GM13977 (cell line): ENCODE data around the gene LRRC30.

ENCODE experiments used
- DNase-seq: peaks from one replicate; pipeline ENCODE4 v3.0.0; 2012; ENCODE audit warnings: low spot score
- in situ Hi-C: fragments of 300-500 bp; cut with MboI; formaldehyde crosslinking; loops from one replicate; pipeline ENCODE4 v1.12.0; 2022; ENCODE audit warnings: low sequenced_read_pairs, low pct_unique_long_range_greater_than_20kb, mixed read lengths, inconsistent platforms; ENCODE audit not compliant: unreplicated experiment
- TF ChIP-seq, protein P1 (sequence below): IDR thresholded peaks from 2 replicates; pipeline ENCODE4 v1.5.1; 2012; ENCODE audit warnings: mild to moderate bottlenecking, control low read depth; ENCODE audit not compliant: insufficient read depth; ENCODE audit errors: extremely low read depth, missing control alignments

The LRRC30 gene

DNA sequence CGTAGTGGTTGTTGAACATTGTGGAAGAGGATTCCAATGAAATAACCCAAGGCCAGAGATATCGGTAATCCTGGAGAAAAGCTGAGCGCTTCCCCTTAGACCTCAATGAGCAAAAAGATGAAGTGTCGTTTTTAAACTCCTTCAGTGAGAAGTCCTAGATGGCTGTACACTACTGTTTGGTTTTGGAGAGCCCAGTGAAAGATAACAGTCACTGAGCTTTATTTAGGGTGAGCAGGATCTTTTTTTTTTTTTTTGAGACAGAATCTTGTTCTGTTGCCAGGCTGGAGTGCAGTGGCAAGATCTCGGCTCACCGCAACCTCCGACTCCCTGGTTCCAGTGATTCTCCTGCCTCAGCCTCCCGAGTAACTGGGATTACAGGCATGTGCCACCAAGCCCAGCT, 24.2 kb downstream of the LRRC30 start:
- no peak for DNase-seq
- in situ Hi-C loops, result no loop called here
- TF ChIP-seq, protein P1, sequence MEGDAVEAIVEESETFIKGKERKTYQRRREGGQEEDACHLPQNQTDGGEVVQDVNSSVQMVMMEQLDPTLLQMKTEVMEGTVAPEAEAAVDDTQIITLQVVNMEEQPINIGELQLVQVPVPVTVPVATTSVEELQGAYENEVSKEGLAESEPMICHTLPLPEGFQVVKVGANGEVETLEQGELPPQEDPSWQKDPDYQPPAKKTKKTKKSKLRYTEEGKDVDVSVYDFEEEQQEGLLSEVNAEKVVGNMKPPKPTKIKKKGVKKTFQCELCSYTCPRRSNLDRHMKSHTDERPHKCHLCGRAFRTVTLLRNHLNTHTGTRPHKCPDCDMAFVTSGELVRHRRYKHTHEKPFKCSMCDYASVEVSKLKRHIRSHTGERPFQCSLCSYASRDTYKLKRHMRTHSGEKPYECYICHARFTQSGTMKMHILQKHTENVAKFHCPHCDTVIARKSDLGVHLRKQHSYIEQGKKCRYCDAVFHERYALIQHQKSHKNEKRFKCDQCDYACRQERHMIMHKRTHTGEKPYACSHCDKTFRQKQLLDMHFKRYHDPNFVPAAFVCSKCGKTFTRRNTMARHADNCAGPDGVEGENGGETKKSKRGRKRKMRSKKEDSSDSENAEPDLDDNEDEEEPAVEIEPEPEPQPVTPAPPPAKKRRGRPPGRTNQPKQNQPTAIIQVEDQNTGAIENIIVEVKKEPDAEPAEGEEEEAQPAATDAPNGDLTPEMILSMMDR, result no peak

DNA sequence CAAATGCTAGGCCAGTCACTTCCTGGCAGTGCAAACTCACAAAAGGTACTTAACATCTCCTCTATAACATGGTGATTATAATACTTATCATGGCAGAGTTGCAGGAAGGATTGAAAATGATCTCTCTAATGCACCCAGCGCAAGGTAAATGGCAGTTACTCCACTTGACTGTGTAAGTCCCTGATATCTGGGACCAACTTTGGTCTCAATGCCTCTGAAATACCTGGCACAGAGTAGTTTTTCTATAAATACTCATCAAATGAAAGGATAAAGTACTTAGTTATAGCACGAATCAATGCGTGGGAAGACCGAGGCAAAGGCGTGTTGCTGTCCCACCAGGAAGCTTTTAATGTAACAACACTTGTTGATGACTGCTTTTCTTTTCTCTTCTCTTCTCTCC, 24.8 kb downstream of the LRRC30 start:
- in situ Hi-C loops, result no loop called here
- DNase-seq, result no peak

DNA sequence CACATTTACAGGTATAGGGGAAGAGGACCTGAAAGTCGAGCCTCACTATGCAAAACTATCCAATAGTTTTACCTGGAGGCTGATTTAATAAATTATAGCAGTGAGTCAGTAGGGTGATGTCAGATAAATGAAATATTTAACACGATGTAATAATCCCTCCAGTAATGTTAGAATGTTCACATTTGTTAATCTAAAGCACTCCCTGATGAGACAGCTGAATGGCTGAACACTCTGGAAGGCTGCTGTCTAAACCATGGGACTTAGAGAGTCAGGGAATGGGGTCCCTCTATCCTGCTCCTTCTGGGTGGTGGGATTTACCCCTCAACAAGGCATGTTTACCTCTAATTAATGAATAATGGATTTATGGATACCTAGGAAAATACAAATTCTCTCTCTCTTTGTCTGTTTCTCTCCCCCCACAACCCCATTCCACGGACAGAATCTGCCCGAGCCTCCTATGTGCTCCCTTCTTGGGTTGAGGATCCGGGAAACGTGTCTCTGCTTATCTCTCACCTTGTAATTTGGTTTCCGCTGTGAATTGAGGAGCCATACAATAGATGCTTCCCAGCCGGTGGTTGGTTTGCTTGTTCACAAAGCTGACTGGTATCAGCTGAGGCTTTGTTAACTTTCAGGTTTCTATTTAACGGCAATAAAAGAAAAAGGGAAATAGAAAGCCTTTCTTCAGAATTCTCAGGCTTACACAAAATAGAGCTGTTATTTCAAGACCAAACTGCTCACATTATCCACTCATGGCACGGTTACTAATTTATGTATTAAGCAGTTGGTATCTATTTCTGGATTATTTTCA, 25.9 kb downstream of the LRRC30 start:
- TF ChIP-seq, protein P1, result no peak
- in situ Hi-C loops, result no loop called here
- no peak for DNase-seq

More for the DNA sequence above, 24.8 kb downstream of the LRRC30 start:
- TF ChIP-seq, protein P1, result no peak

DNA sequence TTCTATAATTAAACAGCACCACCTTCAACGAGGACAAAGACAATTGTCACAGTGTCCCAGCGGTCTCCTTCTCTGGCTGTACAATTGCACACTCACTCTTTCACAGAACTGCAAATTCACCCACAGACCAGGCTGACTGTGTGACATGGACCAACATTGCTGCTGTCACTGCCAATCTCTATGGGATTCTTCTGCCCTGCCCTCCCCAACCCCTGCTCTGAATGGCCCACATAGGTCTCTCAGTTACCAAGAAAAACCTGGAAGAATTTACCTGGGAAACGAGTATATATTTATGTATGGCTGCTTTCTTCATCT, 26.5 kb downstream of the LRRC30 start:
- TF ChIP-seq, protein P1, result no peak
- DNase-seq, result no peak
- in situ Hi-C loops, result no loop called here

DNA sequence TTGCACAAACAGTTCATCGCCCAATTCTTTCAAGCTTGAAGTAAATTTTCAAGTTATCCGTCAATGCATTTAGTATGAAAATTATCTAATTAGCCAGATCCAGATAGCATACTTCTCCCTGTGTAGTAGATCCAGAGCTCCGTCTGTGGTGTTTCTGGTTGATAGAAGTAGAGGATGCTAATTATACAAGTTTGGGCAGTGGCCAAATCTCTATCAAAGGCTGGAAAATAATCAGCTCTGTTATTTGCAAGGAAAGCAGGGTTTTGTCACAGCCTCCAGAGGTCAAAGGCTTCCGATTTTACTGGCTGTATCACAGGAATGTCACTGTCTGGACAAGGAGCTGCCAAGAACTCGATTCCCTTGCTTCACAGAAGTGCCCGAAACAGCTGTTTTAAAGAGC, 28.6 kb downstream of the LRRC30 start:
- no peak for DNase-seq
- TF ChIP-seq, protein P1, result no peak
- in situ Hi-C loops, result no loop called here

DNA sequence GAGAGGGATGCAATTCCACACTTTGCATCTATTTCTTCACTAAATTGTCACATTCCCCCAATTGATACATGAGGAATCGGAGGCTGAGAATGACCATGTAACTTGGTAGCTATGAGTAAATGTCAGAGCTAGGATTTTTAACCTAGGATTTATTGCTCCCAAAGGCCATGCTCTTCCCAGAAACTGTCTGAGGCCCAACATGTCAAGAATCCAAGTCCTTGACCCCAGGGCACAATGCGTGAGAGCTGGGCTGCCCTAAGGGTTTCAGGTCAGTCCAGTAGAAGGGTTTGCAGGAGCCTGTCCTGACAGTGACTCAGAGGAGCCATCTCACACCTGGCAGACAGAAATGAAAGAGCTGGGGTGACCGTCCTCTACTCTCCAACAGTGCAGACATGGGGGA, 30.3 kb downstream of the LRRC30 start:
- DNase-seq, result no peak
- TF ChIP-seq, protein P1, result no peak
- in situ Hi-C loops, result no loop called here
